HCT116 (cell line): Measurements from ENCODE around the gene UBXN10. TPM values are rescaled to one million over a fixed set of nuclear protein-coding genes. Genes with fewer than 3 reads are reported as not detected.

Experiments used
- ATAC-seq: fragments of 200-7000 bp; cut with Tn5 transposase; 2 replicates; pipeline ENCODE4 v1.9.1; 2020; ENCODE audit warnings: mild to moderate bottlenecking, moderate library complexity
- BruUV-seq: library from RNA; stranded (reverse); fragments of 400-500 nt; replicated peaks from 2 replicates; lab custom pipeline; 2021; lab: Mats Ljungman, UMichigan
- CTCF ChIA-PET: fragments of 300-600 bp; sonication (Branson Sonifier 250); formaldehyde crosslinking; loops from one replicate; lab custom pipeline; 2021; ENCODE audit warnings: antibody characterized with exemption; lab: Charles Lee
- POLR2A ChIA-PET: fragments of 300-600, 350-600 bp; sonication (Branson Sonifier 250); formaldehyde crosslinking; loops from one replicate; lab custom pipeline; 2021; ENCODE audit warnings: antibody characterized with exemption; lab: Charles Lee
- RAD21 ChIA-PET, 2 experiments: fragments of 300-600 bp; sonication (Branson Sonifier 250); formaldehyde crosslinking; loops; one replicate each; lab custom pipeline; 2023; ENCODE audit warnings: low total read pairs in 2 of 2; ENCODE audit not compliant: uncharacterized antibody in 2 of 2, unreplicated experiment in 2 of 2, low non-redundant PET in 1 of 2; lab: Charles Lee
- DNase-seq: peaks from one replicate; pipeline ENCODE4 v3.0.0-alpha.2; 2010; ENCODE audit warnings: low read depth, low spot score
- H2AFZ ChIP-seq: fragments of 200-600 bp; shearing (Covaris generic), sonication (generic); 2 replicates; pipeline ENCODE4 v1.6.1; 2017; ENCODE audit warnings: low read depth, mixed run types, mixed read lengths, antibody characterized with exemption, low read length; ENCODE audit not compliant: poor library complexity, severe bottlenecking
- H3K27ac ChIP-seq: 2 replicates; pipeline ENCODE4 v1.5.1; 2012; ENCODE audit warnings: low read depth, low read length
- H3K27me3 ChIP-seq: fragments of 200-600 bp; sonication (generic); 2 replicates; pipeline ENCODE4 v1.6.1; 2016; ENCODE audit warnings: mixed run types, low read length, mixed read lengths; ENCODE audit not compliant: insufficient read depth
- H3K36me3 ChIP-seq, 2 experiments: fragments of 200-500 bp in 1 of 2; fragments of 200-600 bp in 1 of 2; sonication (Bioruptor generic) in 1 of 2; sonication (generic) in 1 of 2; 2 replicates each; pipeline versions ENCODE4 v1.5.1 to v1.6.1; 2014 to 2016; ENCODE audit warnings: low read length in 2 of 2, inconsistent platforms in 1 of 2, mixed read lengths in 1 of 2, mixed run types in 1 of 2; ENCODE audit not compliant: insufficient read depth in 2 of 2, control insufficient read depth in 1 of 2
- H3K4me1 ChIP-seq, 2 experiments: fragments of 200-600 bp in 1 of 2; sonication (generic) in 1 of 2; 2 replicates each; pipeline versions ENCODE4 v1.5.1 to v1.6.1; 2012 to 2017; ENCODE audit warnings: low read length in 2 of 2, inconsistent platforms in 1 of 2, mild to moderate bottlenecking in 1 of 2, mixed read lengths in 1 of 2, mixed run types in 1 of 2, moderate library complexity in 1 of 2; ENCODE audit not compliant: insufficient read depth in 2 of 2, control insufficient read depth in 1 of 2
- H3K4me2 ChIP-seq: fragments of 200-600 bp; sonication (generic); 2 replicates; pipeline ENCODE4 v1.6.1; 2017; ENCODE audit warnings: mixed run types, low read length, mixed read lengths
- H3K4me3 ChIP-seq, 2 experiments: fragments of 200-600 bp in 1 of 2; sonication (generic) in 1 of 2; replicated peaks in 1 of 2; 2 replicates each; pipeline ENCODE4 v1.5.1; 2011 to 2016; ENCODE audit warnings: low read length in 2 of 2, control low read depth in 1 of 2, low read depth in 1 of 2, mild to moderate bottlenecking in 1 of 2, mixed read lengths in 1 of 2, mixed run types in 1 of 2
- H3K79me2 ChIP-seq: fragments of 200-600 bp; sonication (generic); 2 replicates; pipeline ENCODE4 v1.6.1; 2017; ENCODE audit warnings: mild to moderate bottlenecking, mixed run types, low read length, moderate library complexity, mixed read lengths; ENCODE audit not compliant: insufficient read depth
- H3K9ac ChIP-seq: fragments of 200-600 bp; sonication (generic); 2 replicates; pipeline ENCODE4 v1.6.1; 2016; ENCODE audit warnings: low read length, mixed read lengths
- H3K9me2 ChIP-seq: fragments of 200-600 bp; sonication (generic), shearing (Covaris generic); 2 replicates; pipeline ENCODE4 v1.6.1; 2017; ENCODE audit warnings: mixed run types, mild to moderate bottlenecking, moderate library complexity; ENCODE audit not compliant: insufficient read depth
- H3K9me3 ChIP-seq, 2 experiments: fragments of 200-500 bp in 1 of 2; fragments of 200-600 bp in 1 of 2; sonication (Bioruptor generic) in 1 of 2; sonication (generic) in 1 of 2; 2 replicates each; pipeline ENCODE4 v1.6.1; 2014 to 2017; ENCODE audit warnings: low read length in 2 of 2, mixed read lengths in 2 of 2, inconsistent platforms in 1 of 2, low read depth in 1 of 2, mild to moderate bottlenecking in 1 of 2, mixed run types in 1 of 2, moderate library complexity in 1 of 2; ENCODE audit not compliant: control insufficient read depth in 1 of 2, insufficient read depth in 1 of 2
- H4K20me1 ChIP-seq: fragments of 200-600 bp; sonication (generic), shearing (Covaris generic); 2 replicates; pipeline ENCODE4 v1.6.1; 2017; ENCODE audit warnings: mixed run types, mild to moderate bottlenecking, moderate library complexity; ENCODE audit not compliant: insufficient read depth
- CBX3 ChIP-seq: IDR thresholded peaks from 2 replicates; pipeline ENCODE4 v1.6.1; 2012; ENCODE audit warnings: low read depth
- CEBPB ChIP-seq: IDR thresholded peaks from 2 replicates; pipeline ENCODE4 v1.6.1; 2012; ENCODE audit warnings: low read depth
- EGR1 ChIP-seq: IDR thresholded peaks from 2 replicates; pipeline ENCODE4 v1.6.1; 2012; ENCODE audit warnings: low read depth
- EZH2 ChIP-seq: fragments of 200-600 bp; sonication (generic); IDR thresholded peaks from 2 replicates; pipeline ENCODE4 v1.6.1; 2017; ENCODE audit warnings: antibody characterized with exemption, mixed run types
- EZH2phosphoT487 ChIP-seq: fragments of 200-600 bp; IDR thresholded peaks from 2 replicates; pipeline ENCODE4 v1.6.1; 2018; ENCODE audit warnings: antibody characterized with exemption, borderline replicate concordance
- FOSL1 ChIP-seq: IDR thresholded peaks from 2 replicates; pipeline ENCODE4 v1.6.1; 2012; ENCODE audit warnings: low read depth
- JUND ChIP-seq: IDR thresholded peaks from 2 replicates; pipeline ENCODE4 v1.6.1; 2012
- POLR2A ChIP-seq: IDR thresholded peaks from 2 replicates; pipeline ENCODE4 v1.7.0; 2011; ENCODE audit warnings: borderline replicate concordance; ENCODE audit not compliant: insufficient read depth, insufficient read length; ENCODE audit errors: extremely low read depth
- RAD21 ChIP-seq: IDR thresholded peaks from 2 replicates; pipeline ENCODE4 v1.6.1; 2012; ENCODE audit warnings: low read depth, mild to moderate bottlenecking
- SP1 ChIP-seq: IDR thresholded peaks from 2 replicates; pipeline ENCODE4 v1.6.1; 2012; ENCODE audit warnings: low read depth
- SRF ChIP-seq: IDR thresholded peaks from 2 replicates; pipeline ENCODE4 v1.6.1; 2012; ENCODE audit warnings: low read depth
- TCF7L2 ChIP-seq: IDR thresholded peaks from 2 replicates; pipeline ENCODE4 v1.7.0; 2011; ENCODE audit warnings: borderline replicate concordance, inconsistent platforms; ENCODE audit not compliant: insufficient read depth, insufficient read length; ENCODE audit errors: extremely low read depth
- YY1 ChIP-seq: IDR thresholded peaks from 2 replicates; pipeline ENCODE4 v1.6.1; 2011; ENCODE audit warnings: low read length, low read depth, moderate library complexity, mild to moderate bottlenecking; ENCODE audit not compliant: insufficient replicate concordance; ENCODE audit errors: extremely low read depth
- intact Hi-C: fragments of 100-400 bp; cut with micrococcal nuclease; formaldehyde crosslinking; loops from 2 replicates; pipeline ENCODE4 v1.10.0; 2022
- total RNA-seq: library from RNA; stranded (reverse); gene quantifications from one replicate; pipeline ENCODE4 v1.2.1, GENCODE V29; 2021; ENCODE audit not compliant: unreplicated experiment
- TF ChIP-seq, protein P1 (sequence below): IDR thresholded peaks from 2 replicates; pipeline ENCODE4 v1.6.1; 2011; ENCODE audit warnings: mild to moderate bottlenecking, low read length, moderate library complexity; ENCODE audit not compliant: insufficient replicate concordance; ENCODE audit errors: extremely low read depth
- TF ChIP-seq, protein P2 (sequence below): IDR thresholded peaks from 2 replicates; pipeline ENCODE4 v1.6.1; 2012; ENCODE audit warnings: low read depth

UBXN10 gene
- total RNA-seq, 1 experiment from 2014 or later, result not detected

DNA sequence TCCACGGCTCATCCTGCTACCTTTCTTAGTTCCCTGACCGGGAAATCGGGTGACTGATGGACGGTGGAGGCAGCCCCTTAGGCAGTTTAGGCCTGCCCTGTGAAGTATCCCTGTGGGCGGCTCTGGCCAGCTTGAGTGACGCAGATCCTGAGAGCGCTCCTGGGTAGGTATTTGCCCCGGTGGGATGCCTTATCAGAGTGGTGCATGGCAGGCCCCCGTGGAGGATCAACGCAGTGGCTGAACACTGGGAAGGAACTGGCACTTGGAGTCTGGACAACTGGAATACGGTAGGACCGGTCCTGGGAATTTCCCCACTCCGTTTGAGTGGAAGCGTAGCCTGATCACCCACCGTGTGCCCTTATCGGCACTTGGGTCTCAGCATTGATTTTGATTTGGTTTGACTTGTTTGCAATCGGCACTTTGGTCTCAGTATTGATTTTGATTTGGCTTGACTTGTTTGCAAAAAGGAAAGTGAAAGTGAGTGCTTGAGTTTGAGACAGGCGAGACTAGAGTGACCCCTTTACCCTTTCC, 31.5 kb upstream of the UBXN10 start:
- CTCF ChIA-PET, result interaction anchor here (3.5 kb wide), 1 partner anchor 180 kb away, joined by 20 read pairs; no protein-coding TSS in a partner anchor
- DNase-seq (no peak), ATAC-seq (no peak)
- Histone ChIP-seq H3K9me2 (no peaks in the 10 kb centered on the region), H3K9ac (no peak overlapping the region), H3K36me3 (no peaks in the 10 kb centered on the region), H3K79me2 (no peaks in the 10 kb centered on the region), H3K4me2 (no peak overlapping the region)
- TF ChIP-seq, protein P1, sequence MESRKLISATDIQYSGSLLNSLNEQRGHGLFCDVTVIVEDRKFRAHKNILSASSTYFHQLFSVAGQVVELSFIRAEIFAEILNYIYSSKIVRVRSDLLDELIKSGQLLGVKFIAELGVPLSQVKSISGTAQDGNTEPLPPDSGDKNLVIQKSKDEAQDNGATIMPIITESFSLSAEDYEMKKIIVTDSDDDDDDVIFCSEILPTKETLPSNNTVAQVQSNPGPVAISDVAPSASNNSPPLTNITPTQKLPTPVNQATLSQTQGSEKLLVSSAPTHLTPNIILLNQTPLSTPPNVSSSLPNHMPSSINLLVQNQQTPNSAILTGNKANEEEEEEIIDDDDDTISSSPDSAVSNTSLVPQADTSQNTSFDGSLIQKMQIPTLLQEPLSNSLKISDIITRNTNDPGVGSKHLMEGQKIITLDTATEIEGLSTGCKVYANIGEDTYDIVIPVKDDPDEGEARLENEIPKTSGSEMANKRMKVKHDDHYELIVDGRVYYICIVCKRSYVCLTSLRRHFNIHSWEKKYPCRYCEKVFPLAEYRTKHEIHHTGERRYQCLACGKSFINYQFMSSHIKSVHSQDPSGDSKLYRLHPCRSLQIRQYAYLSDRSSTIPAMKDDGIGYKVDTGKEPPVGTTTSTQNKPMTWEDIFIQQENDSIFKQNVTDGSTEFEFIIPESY, result no peak
- TF ChIP-seq POLR2A (no peak), CEBPB (no peak), SRF (no peak), EZH2 (no peak), RAD21 (no peak), EZH2phosphoT487 (no peak), YY1 (no peak), CBX3 (no peak), SP1 (no peak), TCF7L2 (no peak), FOSL1 (no peak), EGR1 (no peak), JUND (no peak)
- TF ChIP-seq, protein P2, sequence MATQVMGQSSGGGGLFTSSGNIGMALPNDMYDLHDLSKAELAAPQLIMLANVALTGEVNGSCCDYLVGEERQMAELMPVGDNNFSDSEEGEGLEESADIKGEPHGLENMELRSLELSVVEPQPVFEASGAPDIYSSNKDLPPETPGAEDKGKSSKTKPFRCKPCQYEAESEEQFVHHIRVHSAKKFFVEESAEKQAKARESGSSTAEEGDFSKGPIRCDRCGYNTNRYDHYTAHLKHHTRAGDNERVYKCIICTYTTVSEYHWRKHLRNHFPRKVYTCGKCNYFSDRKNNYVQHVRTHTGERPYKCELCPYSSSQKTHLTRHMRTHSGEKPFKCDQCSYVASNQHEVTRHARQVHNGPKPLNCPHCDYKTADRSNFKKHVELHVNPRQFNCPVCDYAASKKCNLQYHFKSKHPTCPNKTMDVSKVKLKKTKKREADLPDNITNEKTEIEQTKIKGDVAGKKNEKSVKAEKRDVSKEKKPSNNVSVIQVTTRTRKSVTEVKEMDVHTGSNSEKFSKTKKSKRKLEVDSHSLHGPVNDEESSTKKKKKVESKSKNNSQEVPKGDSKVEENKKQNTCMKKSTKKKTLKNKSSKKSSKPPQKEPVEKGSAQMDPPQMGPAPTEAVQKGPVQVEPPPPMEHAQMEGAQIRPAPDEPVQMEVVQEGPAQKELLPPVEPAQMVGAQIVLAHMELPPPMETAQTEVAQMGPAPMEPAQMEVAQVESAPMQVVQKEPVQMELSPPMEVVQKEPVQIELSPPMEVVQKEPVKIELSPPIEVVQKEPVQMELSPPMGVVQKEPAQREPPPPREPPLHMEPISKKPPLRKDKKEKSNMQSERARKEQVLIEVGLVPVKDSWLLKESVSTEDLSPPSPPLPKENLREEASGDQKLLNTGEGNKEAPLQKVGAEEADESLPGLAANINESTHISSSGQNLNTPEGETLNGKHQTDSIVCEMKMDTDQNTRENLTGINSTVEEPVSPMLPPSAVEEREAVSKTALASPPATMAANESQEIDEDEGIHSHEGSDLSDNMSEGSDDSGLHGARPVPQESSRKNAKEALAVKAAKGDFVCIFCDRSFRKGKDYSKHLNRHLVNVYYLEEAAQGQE, result no peak
- TF ChIP-seq, all 23 proteins: peak for 0
- Histone ChIP-seq H3K4me1 (peaks cover 0 to 5% of the 10 kb centered on the region in 2 experiments; a peak in 2 of 4 replicates), H4K20me1 (no peaks in the 10 kb centered on the region), H2AFZ (no peak overlapping the region), H3K27me3 (no peaks in the 10 kb centered on the region), H3K4me3 (no peak overlapping the region), H3K9me3 (peaks cover 0 to 3% of the 10 kb centered on the region in 2 experiments; a peak in 2 of 4 replicates), H3K27ac (no peak overlapping the region)
- no TSS peak for BruUV-seq
- intact Hi-C loops, result loop anchor here (5.0 kb wide), 1 partner anchor 492 kb away; the partner anchor contains the start of gene HTR6
- ChIA-PET RAD21 (no interaction called here), POLR2A (no interaction called here)
